ENCODE measurements around the gene WWC2.

WWC2 gene

GRCh38 chr4:183295711-183296110 is 196.7 kb downstream of the WWC2 start:
- Histone ChIP-seq H3K36me3 (ENCODE audit: insufficient read depth, low read length) (peaks cover 23% of the 10 kb centered on the region), H3K9me3 (ENCODE audit: control insufficient read depth, insufficient read depth, low read length) (no peaks in the 10 kb centered on the region), H3K9ac (ENCODE audit: low read depth, low read length) (no peak overlapping the region), H3K4me1 (ENCODE audit: insufficient read depth, low read length) (no peaks in the 10 kb centered on the region)

GRCh38 chr4:183297675-183298074 is 198.6 kb downstream of the WWC2 start:
- Histone ChIP-seq H3K36me3 (ENCODE audit: insufficient read depth, low read length) (peaks cover 19% of the 10 kb centered on the region), H3K9me3 (ENCODE audit: control insufficient read depth, insufficient read depth, low read length) (no peaks in the 10 kb centered on the region), H3K9ac (ENCODE audit: low read depth, low read length) (no peak overlapping the region), H3K4me1 (ENCODE audit: insufficient read depth, low read length) (no peaks in the 10 kb centered on the region)

GRCh38 chr4:183299464-183299863 is 200.4 kb downstream of the WWC2 start:
- H3K36me3 ChIP-seq (ENCODE audit: insufficient read depth, low read length) = peaks cover 18% of the 10 kb centered on the region
- no peaks in the 10 kb centered on the region for H3K9me3 ChIP-seq (ENCODE audit: control insufficient read depth, insufficient read depth, low read length)
- no peak overlapping the region for H3K9ac ChIP-seq (ENCODE audit: low read depth, low read length)
- H3K4me1 ChIP-seq (ENCODE audit: insufficient read depth, low read length) = no peaks in the 10 kb centered on the region

- peaks cover 22% of the 10 kb centered on the region for H3K36me3 ChIP-seq (ENCODE audit: insufficient read depth, low read length)
- no peaks in the 10 kb centered on the region for H3K9me3 ChIP-seq (ENCODE audit: control insufficient read depth, insufficient read depth, low read length)
- H3K9ac ChIP-seq (ENCODE audit: low read depth, low read length) = no peak overlapping the region
- H3K4me1 ChIP-seq (ENCODE audit: insufficient read depth, low read length) = no peaks in the 10 kb centered on the region
Measured at GRCh38 chr4:183300070-183300469, 201.0 kb downstream of the WWC2 start.

- peaks cover 21% of the 10 kb centered on the region for H3K36me3 ChIP-seq (ENCODE audit: insufficient read depth, low read length)
- H3K9me3 ChIP-seq (ENCODE audit: control insufficient read depth, insufficient read depth, low read length) = no peaks in the 10 kb centered on the region
- H3K4me1 ChIP-seq (ENCODE audit: insufficient read depth, low read length) = no peaks in the 10 kb centered on the region
- H3K9ac ChIP-seq (ENCODE audit: low read depth, low read length) = no peak overlapping the region
Measured at GRCh38 chr4:183300655-183301054, 201.6 kb downstream of the WWC2 start.

- H3K4me1 ChIP-seq (ENCODE audit: insufficient read depth, low read length) = no peaks in the 10 kb centered on the region
Measured at GRCh38 chr4:183303301-183303700, 204.2 kb downstream of the WWC2 start.

GRCh38 chr4:183304067-183304466 is 205.0 kb downstream of the WWC2 start:
- no peak overlapping the region for H3K9ac ChIP-seq (ENCODE audit: low read depth, low read length)
- H3K4me1 ChIP-seq (ENCODE audit: insufficient read depth, low read length) = no peaks in the 10 kb centered on the region
- peaks cover 9% of the 10 kb centered on the region for H3K36me3 ChIP-seq (ENCODE audit: insufficient read depth, low read length)
- H3K9me3 ChIP-seq (ENCODE audit: control insufficient read depth, insufficient read depth, low read length) = no peaks in the 10 kb centered on the region

More at GRCh38 chr4:183303301-183303700, 204.2 kb downstream of the WWC2 start:
- Histone ChIP-seq H3K9ac (ENCODE audit: low read depth, low read length) (no peak overlapping the region), H3K36me3 (ENCODE audit: insufficient read depth, low read length) (peaks cover 9% of the 10 kb centered on the region), H3K9me3 (ENCODE audit: control insufficient read depth, insufficient read depth, low read length) (no peaks in the 10 kb centered on the region)

- peaks cover 9% of the 10 kb centered on the region for H3K36me3 ChIP-seq (ENCODE audit: insufficient read depth, low read length)
- H3K4me1 ChIP-seq (ENCODE audit: insufficient read depth, low read length) = no peaks in the 10 kb centered on the region
- H3K9ac ChIP-seq (ENCODE audit: low read depth, low read length) = no peak overlapping the region
- H3K9me3 ChIP-seq (ENCODE audit: control insufficient read depth, insufficient read depth, low read length) = no peaks in the 10 kb centered on the region
Measured at GRCh38 chr4:183304538-183304937, 205.5 kb downstream of the WWC2 start.

GRCh38 chr4:183306811-183307210 is 207.8 kb downstream of the WWC2 start:
- Histone ChIP-seq H3K9me3 (ENCODE audit: control insufficient read depth, insufficient read depth, low read length) (no peaks in the 10 kb centered on the region), H3K4me1 (ENCODE audit: insufficient read depth, low read length) (no peaks in the 10 kb centered on the region)

GRCh38 chr4:183312841-183313240 is 213.8 kb downstream of the WWC2 start:
- no peaks in the 10 kb centered on the region for H3K9me3 ChIP-seq (ENCODE audit: control insufficient read depth, insufficient read depth, low read length)
- H3K4me1 ChIP-seq (ENCODE audit: insufficient read depth, low read length) = no peaks in the 10 kb centered on the region
- H3K9ac ChIP-seq (ENCODE audit: low read depth, low read length) = no peak overlapping the region
- peaks cover 7% of the 10 kb centered on the region for H3K36me3 ChIP-seq (ENCODE audit: insufficient read depth, low read length)

More at GRCh38 chr4:183306811-183307210, 207.8 kb downstream of the WWC2 start:
- Histone ChIP-seq H3K36me3 (ENCODE audit: insufficient read depth, low read length) (peaks cover 9% of the 10 kb centered on the region), H3K9ac (ENCODE audit: low read depth, low read length) (no peak overlapping the region)

GRCh38 chr4:183314336-183314735 is 215.3 kb downstream of the WWC2 start:
- Histone ChIP-seq H3K9ac (ENCODE audit: low read depth, low read length) (no peak overlapping the region), H3K9me3 (ENCODE audit: control insufficient read depth, insufficient read depth, low read length) (no peaks in the 10 kb centered on the region), H3K4me1 (ENCODE audit: insufficient read depth, low read length) (no peaks in the 10 kb centered on the region), H3K36me3 (ENCODE audit: insufficient read depth, low read length) (peaks cover 7% of the 10 kb centered on the region)

- peaks cover 7% of the 10 kb centered on the region for H3K36me3 ChIP-seq (ENCODE audit: insufficient read depth, low read length)
- no peak overlapping the region for H3K9ac ChIP-seq (ENCODE audit: low read depth, low read length)
- H3K4me1 ChIP-seq (ENCODE audit: insufficient read depth, low read length) = no peaks in the 10 kb centered on the region
- H3K9me3 ChIP-seq (ENCODE audit: control insufficient read depth, insufficient read depth, low read length) = no peaks in the 10 kb centered on the region
Measured at GRCh38 chr4:183314806-183315205, 215.7 kb downstream of the WWC2 start.

GRCh38 chr4:183318656-183319055 is 219.6 kb downstream of the WWC2 start:
- Histone ChIP-seq H3K9me3 (ENCODE audit: control insufficient read depth, insufficient read depth, low read length) (no peaks in the 10 kb centered on the region), H3K9ac (ENCODE audit: low read depth, low read length) (no peak overlapping the region), H3K36me3 (ENCODE audit: insufficient read depth, low read length) (no peaks in the 10 kb centered on the region), H3K4me1 (ENCODE audit: insufficient read depth, low read length) (no peaks in the 10 kb centered on the region)

- no peaks in the 10 kb centered on the region for H3K9me3 ChIP-seq (ENCODE audit: control insufficient read depth, insufficient read depth, low read length)
- no peaks in the 10 kb centered on the region for H3K36me3 ChIP-seq (ENCODE audit: insufficient read depth, low read length)
- H3K4me1 ChIP-seq (ENCODE audit: insufficient read depth, low read length) = no peaks in the 10 kb centered on the region
- no peak within 1 kb of the TSS for H3K9ac ChIP-seq (ENCODE audit: low read depth, low read length)
Measured at GRCh38 chr4:183320211-183321059, 221.4 kb downstream of the WWC2 start, which contains the start of gene CLDN22. Gene CLDN22 (minus strand): TSS chr4:183320276. CDS start chr4:183320218, 58 bp downstream.

GRCh38 chr4:183321079-183321478 is 222.0 kb downstream of the WWC2 start:
- no peaks in the 10 kb centered on the region for H3K4me1 ChIP-seq (ENCODE audit: insufficient read depth, low read length)
- no peaks in the 10 kb centered on the region for H3K9me3 ChIP-seq (ENCODE audit: control insufficient read depth, insufficient read depth, low read length)
- H3K9ac ChIP-seq (ENCODE audit: low read depth, low read length) = no peak overlapping the region
- H3K36me3 ChIP-seq (ENCODE audit: insufficient read depth, low read length) = no peaks in the 10 kb centered on the region
